IMR-90 (cell line): ENCODE results near the gene STEEP1.

Experiments
- CEBPB ChIP-seq: IDR thresholded peaks from 2 replicates; pipeline ENCODE4 v1.6.1; 2012; ENCODE audit warnings: low read depth, low read length, improper control_type of control experiment
- CTCF ChIP-seq: conservative IDR thresholded peaks from 2 replicates; pipeline ENCODE4 v1.5.1; 2012; ENCODE audit warnings: mild to moderate bottlenecking, low read depth, low read length, improper control_type of control experiment
- ELK1 ChIP-seq: fragments of 150-350 bp; IDR thresholded peaks from 2 replicates; pipeline ENCODE4 v1.6.1; 2016; ENCODE audit warnings: low read depth, mild to moderate bottlenecking, low read length, moderate library complexity, borderline replicate concordance
- MAFK ChIP-seq: IDR thresholded peaks from 2 replicates; pipeline ENCODE4 v1.6.1; 2012; ENCODE audit warnings: low read depth, low read length, improper control_type of control experiment
- POLR2A ChIP-seq: IDR thresholded peaks from 2 replicates; pipeline ENCODE4 v1.6.1; 2012; ENCODE audit warnings: mild to moderate bottlenecking, low read depth, low read length
- USF2 ChIP-seq: fragments of 150-350 bp; IDR thresholded peaks from 2 replicates; pipeline ENCODE4 v1.6.1; 2017; ENCODE audit warnings: mild to moderate bottlenecking, antibody characterized with exemption, low read length, low read depth

GRCh38 chrX:119541188-119541587, 24.0 kb downstream of the STEEP1 start:
- TF ChIP-seq CTCF, result no peak
- no peak for TF ChIP-seq USF2
- no peak for TF ChIP-seq POLR2A
- no peak; the same call in 1 of the 2 replicates for TF ChIP-seq CEBPB
- TF ChIP-seq ELK1, result no peak
- peak; percentile 36; the same call in 1 of the 2 replicates for TF ChIP-seq MAFK
